GM23338 (cell line): ENCODE results near the gene GLI3. TPM values are rescaled to one million over a fixed set of nuclear protein-coding genes. Genes with fewer than 3 reads are reported as not detected.

ENCODE experiments used
- ATAC-seq: fragments of 200-7000 bp; cut with Tn5 transposase; 3 replicates; pipeline ENCODE4 v1.9.1; 2020
- DNase-seq: peaks from one replicate; pipeline ENCODE4 v3.0.0-alpha.2; 2015; ENCODE audit warnings: low spot score
- H2AFZ ChIP-seq: fragments of 200-600 bp; sonication (generic); 2 replicates; pipeline ENCODE4 v1.8.0; 2016; ENCODE audit warnings: antibody characterized with exemption, mild to moderate bottlenecking, moderate library complexity
- H3F3A ChIP-seq: fragments of 200-600 bp; sonication (generic); replicated peaks from 2 replicates; pipeline ENCODE4 v1.8.0; 2017; ENCODE audit warnings: antibody characterized with exemption, mixed run types, low read depth
- H3K27ac ChIP-seq: fragments of 200-600 bp; sonication (generic); 2 replicates; pipeline ENCODE4 v1.6.1; 2016; ENCODE audit warnings: low read depth
- H3K27me3 ChIP-seq: fragments of 200-600 bp; sonication (generic); 2 replicates; pipeline ENCODE4 v1.8.0; 2016; ENCODE audit warnings: mild to moderate bottlenecking, mixed run types, moderate library complexity; ENCODE audit not compliant: insufficient read depth
- H3K36me3 ChIP-seq: fragments of 200-600 bp; sonication (generic); 2 replicates; pipeline ENCODE4 v1.8.0; 2016; ENCODE audit warnings: mild to moderate bottlenecking; ENCODE audit not compliant: insufficient read depth
- H3K4me1 ChIP-seq: fragments of 200-600 bp; sonication (generic); 2 replicates; pipeline ENCODE4 v1.8.0; 2016; ENCODE audit warnings: mild to moderate bottlenecking, moderate library complexity; ENCODE audit not compliant: insufficient read depth
- H3K4me2 ChIP-seq: fragments of 200-600 bp; sonication (generic); 2 replicates; pipeline ENCODE4 v1.7.1; 2017; ENCODE audit warnings: mixed run types
- H3K4me3 ChIP-seq: fragments of 200-600 bp; sonication (generic); 2 replicates; pipeline ENCODE4 v1.6.1; 2016; ENCODE audit warnings: mixed run types
- H3K79me2 ChIP-seq: fragments of 200-600 bp; sonication (generic); replicated peaks from 2 replicates; pipeline ENCODE4 v1.8.0; 2017; ENCODE audit warnings: mild to moderate bottlenecking; ENCODE audit not compliant: insufficient read depth
- H3K9me2 ChIP-seq: fragments of 200-600 bp; sonication (generic); 2 replicates; pipeline ENCODE4 v1.8.0; 2017; ENCODE audit not compliant: insufficient read depth
- H4K20me1 ChIP-seq: fragments of 200-600 bp; sonication (generic); replicated peaks from 2 replicates; pipeline ENCODE4 v1.8.0; 2017; ENCODE audit warnings: mild to moderate bottlenecking; ENCODE audit not compliant: insufficient read depth
- H3K27ac Mint-ChIP-seq: 2 replicates; pipeline ENCODE4 v1.8.0; 2020; ENCODE audit warnings: inconsistent platforms, mild to moderate bottlenecking, moderate library complexity, mixed read lengths
- H3K27me3 Mint-ChIP-seq: 3 replicates; pipeline ENCODE4 v1.8.0; 2022; ENCODE audit warnings: low read depth, mild to moderate bottlenecking, moderate library complexity, mixed read lengths, inconsistent platforms; ENCODE audit not compliant: insufficient read depth, poor library complexity
- H3K36me3 Mint-ChIP-seq: 3 replicates; pipeline ENCODE4 v1.8.0; 2021; ENCODE audit warnings: low read depth, mild to moderate bottlenecking, inconsistent platforms, moderate library complexity, mixed read lengths
- H3K4me1 Mint-ChIP-seq: 3 replicates; pipeline ENCODE4 v1.8.0; 2020; ENCODE audit warnings: mild to moderate bottlenecking, inconsistent platforms, mixed read lengths
- H3K4me3 Mint-ChIP-seq: 3 replicates; pipeline ENCODE4 v1.8.0; 2021; ENCODE audit warnings: moderate library complexity, mild to moderate bottlenecking, inconsistent platforms, mixed read lengths
- H3K9me3 Mint-ChIP-seq: 3 replicates; pipeline ENCODE4 v1.8.0; 2020; ENCODE audit warnings: moderate library complexity, mild to moderate bottlenecking, inconsistent platforms, mixed read lengths
- EZH2 ChIP-seq: fragments of 200-600 bp; sonication (generic); IDR thresholded peaks from one replicate; pipeline ENCODE4 v1.8.0; 2017; ENCODE audit warnings: antibody characterized with exemption, mild to moderate bottlenecking, low read depth; ENCODE audit not compliant: unreplicated experiment
- EZH2phosphoT487 ChIP-seq: fragments of 200-600 bp; sonication (generic); IDR thresholded peaks from one replicate; pipeline ENCODE4 v1.8.1; 2018; ENCODE audit warnings: antibody characterized with exemption; ENCODE audit not compliant: unreplicated experiment
- STAT1 ChIP-seq: IDR thresholded peaks from one replicate; pipeline ENCODE4 v1.6.1; 2016; ENCODE audit warnings: antibody characterized with exemption; ENCODE audit not compliant: unreplicated experiment
- ZNF331 ChIP-seq: fragments of 250-450 bp; sonication (Bioruptor Pico); IDR thresholded peaks from 2 replicates; pipeline ENCODE4 v1.5.0; 2020; ENCODE audit warnings: low read depth, mild to moderate bottlenecking, moderate library complexity
- ZNF462 ChIP-seq: fragments of 250-450 bp; sonication (Bioruptor Pico); IDR thresholded peaks from 2 replicates; pipeline ENCODE4 v1.5.0; 2020; ENCODE audit warnings: mild to moderate bottlenecking, moderate library complexity
- polyA plus RNA-seq: library from polyadenylated mRNA; unstranded; fragments of >200 nt; fragmentation: Nextera tagmentation; extraction: Ambion mirVana; gene quantifications from 2 replicates; pipeline ENCODE4 v1.2.1, GENCODE V29; 2016
- total RNA-seq: library from RNA; depleted of rRNA; stranded (reverse); fragments of >200 nt; shearing (Covaris generic); gene quantifications from 2 replicates; pipeline ENCODE4 v1.2.3, GENCODE V29; 2014

GLI3 gene
- total and polyA plus RNA-seq, 2 experiments from 2014 or later = 16.1 to 17.9 TPM

- peaks cover 88% of the 10 kb centered on the region for H3K27me3 Mint-ChIP-seq
- no peaks in the 10 kb centered on the region for H3K36me3 ChIP-seq
- H3K27me3 ChIP-seq = peaks cover 86% of the 10 kb centered on the region
- TF ChIP-seq EZH2phosphoT487 (no peak), ZNF331 (CRISPR knock-in tag) (no peak), ZNF462 (CRISPR knock-in tag) (no peak), STAT1 (no peak), EZH2 (no peak)
- no peaks in the 10 kb centered on the region for H3K9me2 ChIP-seq
- H3K4me1 Mint-ChIP-seq = peaks cover 57% of the 10 kb centered on the region
- H3F3A ChIP-seq = peaks cover 12% of the 10 kb centered on the region; the same call in 1 of the 2 replicates
- no peak overlapping the region for H3K4me2 ChIP-seq
- peaks cover 13% of the 10 kb centered on the region for H3K9me3 Mint-ChIP-seq
- DNase-seq (no peak), ATAC-seq (no peak)
- H3K27ac ChIP-seq = no peak overlapping the region
- H2AFZ ChIP-seq = no peak overlapping the region
- no peak overlapping the region for H3K4me3 ChIP-seq
- H3K79me2 ChIP-seq = no peaks in the 10 kb centered on the region
- no peak overlapping the region for H3K4me3 Mint-ChIP-seq
- peaks cover 20% of the 10 kb centered on the region for H3K36me3 Mint-ChIP-seq
- peaks cover 25% of the 10 kb centered on the region for H4K20me1 ChIP-seq
- H3K4me1 ChIP-seq = peaks cover 28% of the 10 kb centered on the region
- H3K27ac Mint-ChIP-seq = no peak overlapping the region
Observed at GRCh38 chr7:42093349-42093905, 143.6 kb downstream of the GLI3 start.
